Calu3 (cell line): Measurements from ENCODE around the gene PADI6. TPM values are rescaled to one million over a fixed set of nuclear protein-coding genes. Genes with fewer than 3 reads are reported as not detected.
"Not testable (repeated sequence)": the region's sequence is repeated elsewhere in the genome, so short reads cannot be mapped to it uniquely, and the experiment has no call there.

Source experiments
- BruUV-seq: library from RNA; stranded (reverse); fragments of 400-500 nt; replicated peaks from 2 replicates; lab custom pipeline; 2021; lab: Mats Ljungman, UMichigan
- CTCF ChIA-PET: fragments of 300-600 bp; sonication (Branson Sonifier 250); formaldehyde crosslinking; loops from one replicate; lab custom pipeline; 2022; ENCODE audit warnings: antibody characterized with exemption; lab: Charles Lee
- DNase-seq: peaks from one replicate; pipeline ENCODE4 v3.0.0; 2022
- H3K27ac Mint-ChIP-seq: one replicate; pipeline ENCODE4 v1.8.0; 2022; ENCODE audit warnings: mixed read lengths; ENCODE audit not compliant: unreplicated experiment
- H3K27me3 Mint-ChIP-seq: one replicate; pipeline ENCODE4 v1.8.0; 2022; ENCODE audit warnings: mixed read lengths; ENCODE audit not compliant: unreplicated experiment
- H3K36me3 Mint-ChIP-seq: one replicate; pipeline ENCODE4 v1.8.0; 2022; ENCODE audit warnings: mild to moderate bottlenecking, moderate library complexity, mixed read lengths; ENCODE audit not compliant: insufficient read depth, unreplicated experiment
- H3K4me1 Mint-ChIP-seq: one replicate; pipeline ENCODE4 v1.8.0; 2022; ENCODE audit warnings: mild to moderate bottlenecking, low read depth, mixed read lengths; ENCODE audit not compliant: unreplicated experiment
- H3K4me3 Mint-ChIP-seq: one replicate; pipeline ENCODE4 v1.8.0; 2022; ENCODE audit warnings: mild to moderate bottlenecking, low read depth, moderate library complexity, mixed read lengths; ENCODE audit not compliant: unreplicated experiment
- H3K9me3 Mint-ChIP-seq: one replicate; pipeline ENCODE4 v1.8.0; 2022; ENCODE audit warnings: low read depth, mixed read lengths; ENCODE audit not compliant: unreplicated experiment
- CTCF ChIP-seq: fragments of 200-600 bp; IDR thresholded peaks from one replicate; pipeline ENCODE4 v1.8.0; 2022; ENCODE audit warnings: antibody characterized with exemption; ENCODE audit not compliant: unreplicated experiment
- intact Hi-C: fragments of 100-400 bp; cut with micrococcal nuclease; formaldehyde crosslinking; loops from one replicate; pipeline ENCODE4 v1.10.0; 2022; ENCODE audit not compliant: unreplicated experiment
- total RNA-seq: library from RNA; stranded (reverse); gene quantifications from 2 replicates; pipeline ENCODE4 v1.2.3, GENCODE V29; 2022

The PADI6 gene
- total RNA-seq, 1 experiment from 2014 or later, result not detected

- no peak overlapping the region for H3K27ac Mint-ChIP-seq
- peaks cover 40% of the 10 kb centered on the region for H3K27me3 Mint-ChIP-seq
- CTCF ChIA-PET, result interaction anchor here (0.6 kb wide), 2 partner anchors 20 to 203 kb away, joined by 3 read pairs; no protein-coding TSS in a partner anchor
- peaks cover 19% of the 10 kb centered on the region for H3K4me1 Mint-ChIP-seq
- intact Hi-C loops, result no loop called here
- no peak for DNase-seq
- H3K9me3 Mint-ChIP-seq, result peaks cover 4% of the 10 kb centered on the region
- TF ChIP-seq CTCF, result no peak
- no peak overlapping the region for H3K4me3 Mint-ChIP-seq
- BruUV-seq, result no TSS peak
- H3K36me3 Mint-ChIP-seq, result no peaks in the 10 kb centered on the region
Observed at GRCh38 chr1:17340358-17340757, 31.6 kb upstream of the PADI6 start.

GRCh38 chr1:17342014-17342441, 30.0 kb upstream of the PADI6 start:
- TF ChIP-seq CTCF, result no peak
- no TSS peak for BruUV-seq
- DNase-seq, result no peak
- H3K27ac Mint-ChIP-seq, result no peak overlapping the region
- peaks cover 9% of the 10 kb centered on the region for H3K4me1 Mint-ChIP-seq
- peaks cover 4% of the 10 kb centered on the region for H3K9me3 Mint-ChIP-seq
- intact Hi-C loops, result no loop called here
- H3K27me3 Mint-ChIP-seq, result peaks cover 33% of the 10 kb centered on the region
- H3K36me3 Mint-ChIP-seq, result no peaks in the 10 kb centered on the region
- H3K4me3 Mint-ChIP-seq, result no peak overlapping the region
- CTCF ChIA-PET, result no interaction called here

GRCh38 chr1:17345506-17345905, 26.5 kb upstream of the PADI6 start:
- intact Hi-C loops, H3K4me3 Mint-ChIP-seq, H3K4me1 Mint-ChIP-seq, CTCF ChIA-PET, BruUV-seq, H3K36me3 Mint-ChIP-seq, H3K27ac Mint-ChIP-seq, H3K9me3 Mint-ChIP-seq, DNase-seq: not testable (repeated sequence)
- H3K27me3 Mint-ChIP-seq, result peaks cover 14% of the 10 kb centered on the region

GRCh38 chr1:17346046-17346789, 25.8 kb upstream of the PADI6 start:
- CTCF ChIA-PET, result no interaction called here
- no peak overlapping the region for H3K27ac Mint-ChIP-seq
- H3K36me3 Mint-ChIP-seq, result no peaks in the 10 kb centered on the region
- TF ChIP-seq CTCF, result no peak
- H3K27me3 Mint-ChIP-seq, result peaks cover 11% of the 10 kb centered on the region
- intact Hi-C loops, result no loop called here
- no peaks in the 10 kb centered on the region for H3K4me1 Mint-ChIP-seq
- no TSS peak for BruUV-seq
- no peak overlapping the region for H3K4me3 Mint-ChIP-seq
- no peak for DNase-seq
- H3K9me3 Mint-ChIP-seq, result peaks cover 4% of the 10 kb centered on the region
